GM21515 (cell line): ENCODE results near the gene UBE3D.
"Not testable (repeated sequence)": the region's sequence is repeated elsewhere in the genome, so short reads cannot be mapped to it uniquely, and the experiment has no call there.

ENCODE experiments used
- ATAC-seq: cut with Tn5 transposase; IDR thresholded peaks from one replicate; pipeline ENCODE4 v1.9.1; 2021; ENCODE audit not compliant: unreplicated experiment

Gene UBE3D

GRCh38 chr6:82917346-82918064 lies 148.1 kb downstream of the UBE3D start:
- ATAC-seq = no peak

- no peak for ATAC-seq
Observed at GRCh38 chr6:82915666-82916065, 150.0 kb downstream of the UBE3D start.

GRCh38 chr6:82914511-82914910 lies 151.1 kb downstream of the UBE3D start:
- ATAC-seq = no peak

GRCh38 chr6:82910820-82911219 lies 154.8 kb downstream of the UBE3D start:
- ATAC-seq = no peak

DNA sequence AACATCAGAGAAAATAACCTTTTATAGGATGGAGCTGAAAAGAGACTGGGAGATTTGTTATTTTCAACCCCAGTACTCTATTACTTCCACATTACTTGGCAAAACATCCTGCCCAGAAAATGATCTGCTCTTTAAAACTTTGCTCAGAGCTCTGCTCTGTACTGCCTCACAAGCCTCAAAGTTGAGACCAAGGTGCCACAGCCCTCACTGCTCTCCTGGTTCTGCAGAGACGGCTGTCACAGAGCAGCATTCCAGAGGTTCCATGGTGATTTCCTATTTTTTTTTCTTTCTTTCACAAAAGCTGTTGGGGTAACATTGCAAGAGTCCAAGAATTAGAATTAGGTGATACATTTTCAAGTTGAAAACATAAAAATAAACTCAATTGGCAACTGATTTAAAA lies 155.2 kb downstream of the UBE3D start:
- ATAC-seq = no peak

GRCh38 chr6:82909551-82909950 lies 156.1 kb downstream of the UBE3D start:
- no peak for ATAC-seq

DNA sequence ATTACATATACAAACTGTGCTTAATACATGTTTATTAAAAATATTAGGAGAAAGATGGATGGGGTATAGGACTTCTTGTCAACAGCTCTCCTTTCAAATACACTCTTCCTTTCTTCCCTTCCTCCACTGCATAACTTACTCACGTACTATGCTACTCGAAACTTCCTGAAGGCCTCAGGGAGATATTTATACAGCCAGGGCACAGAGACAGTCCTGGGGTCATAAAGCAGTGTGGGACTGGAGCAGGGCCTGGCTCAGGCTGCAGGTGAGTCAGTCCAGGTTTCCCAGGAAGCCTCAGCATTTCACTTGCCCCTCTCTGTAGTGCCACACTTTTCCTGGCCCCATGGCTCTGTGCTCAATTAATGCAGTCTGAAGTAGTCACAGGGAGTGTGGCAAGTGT lies 157.0 kb downstream of the UBE3D start:
- ATAC-seq = no peak

- no peak for ATAC-seq
Observed at GRCh38 chr6:82906951-82907350, 158.7 kb downstream of the UBE3D start.

GRCh38 chr6:82906489-82906888 lies 159.2 kb downstream of the UBE3D start:
- ATAC-seq = no peak

GRCh38 chr6:82904860-82905259 lies 160.8 kb downstream of the UBE3D start:
- ATAC-seq = no peak

DNA sequence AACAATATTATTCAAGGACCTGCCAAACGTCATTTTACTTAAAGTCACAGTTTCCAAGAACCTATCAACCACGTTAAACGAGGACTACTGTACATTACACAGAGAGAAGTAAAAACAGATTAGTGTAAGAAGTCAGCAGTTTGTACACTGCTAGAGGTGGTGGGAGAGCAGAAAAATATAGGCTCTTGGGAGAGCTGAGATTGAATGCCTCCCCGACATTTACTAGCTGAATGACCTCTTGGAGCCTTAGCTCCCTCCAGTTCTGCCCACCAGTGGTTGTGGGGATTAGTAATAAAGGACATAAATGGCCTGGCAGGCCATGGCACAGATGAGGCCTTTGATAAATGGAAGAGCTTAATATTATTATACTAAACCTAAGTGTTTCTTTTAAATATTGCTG lies 161.4 kb downstream of the UBE3D start:
- no peak for ATAC-seq

DNA sequence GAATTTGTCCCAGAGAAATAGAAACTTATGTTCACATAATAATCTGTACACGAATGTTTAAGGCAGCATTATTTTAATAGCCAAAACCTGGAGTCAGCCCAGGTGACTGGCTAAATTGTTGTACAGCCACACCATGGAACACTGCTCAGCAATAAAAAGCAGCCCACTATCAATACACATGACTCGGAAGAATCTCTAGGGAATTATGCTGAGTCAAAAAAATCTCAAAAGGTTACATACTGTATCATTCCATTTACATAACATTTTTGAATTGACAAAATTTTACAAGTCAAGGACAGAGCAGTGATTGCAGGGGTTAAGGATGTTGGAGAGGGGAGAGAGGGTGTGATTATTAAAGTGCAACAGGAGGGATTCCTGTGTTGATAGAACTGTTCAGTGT lies 163.4 kb downstream of the UBE3D start:
- no peak for ATAC-seq

DNA sequence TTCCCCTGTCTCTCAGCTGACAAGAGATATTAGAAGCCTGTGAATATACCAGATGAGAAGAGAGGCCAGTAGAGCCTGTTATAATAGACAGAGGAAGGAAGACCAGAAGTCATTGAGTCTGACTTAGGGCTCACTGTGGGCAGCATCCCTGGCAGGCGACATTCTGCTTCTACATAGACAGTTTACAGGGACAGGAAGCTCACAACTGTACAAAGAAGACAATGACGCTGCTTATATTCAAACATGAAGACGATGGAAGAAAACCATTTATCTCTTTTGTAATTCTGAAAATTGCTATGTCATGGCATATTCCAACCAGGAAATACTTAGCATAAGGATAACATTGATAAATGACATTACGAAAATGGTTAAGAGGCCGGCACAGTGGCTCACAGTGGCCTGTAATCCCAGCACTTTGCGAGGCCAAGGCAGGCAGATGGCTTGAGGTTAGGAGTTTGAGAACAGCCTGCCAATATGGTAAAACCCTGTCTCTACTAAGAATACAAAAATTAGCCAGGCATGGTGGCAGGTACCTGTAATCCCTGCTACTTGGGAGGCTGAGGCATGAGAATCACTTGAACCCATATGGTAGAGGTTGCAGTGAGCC lies 170.9 kb downstream of the UBE3D start:
- ATAC-seq = no peak

DNA sequence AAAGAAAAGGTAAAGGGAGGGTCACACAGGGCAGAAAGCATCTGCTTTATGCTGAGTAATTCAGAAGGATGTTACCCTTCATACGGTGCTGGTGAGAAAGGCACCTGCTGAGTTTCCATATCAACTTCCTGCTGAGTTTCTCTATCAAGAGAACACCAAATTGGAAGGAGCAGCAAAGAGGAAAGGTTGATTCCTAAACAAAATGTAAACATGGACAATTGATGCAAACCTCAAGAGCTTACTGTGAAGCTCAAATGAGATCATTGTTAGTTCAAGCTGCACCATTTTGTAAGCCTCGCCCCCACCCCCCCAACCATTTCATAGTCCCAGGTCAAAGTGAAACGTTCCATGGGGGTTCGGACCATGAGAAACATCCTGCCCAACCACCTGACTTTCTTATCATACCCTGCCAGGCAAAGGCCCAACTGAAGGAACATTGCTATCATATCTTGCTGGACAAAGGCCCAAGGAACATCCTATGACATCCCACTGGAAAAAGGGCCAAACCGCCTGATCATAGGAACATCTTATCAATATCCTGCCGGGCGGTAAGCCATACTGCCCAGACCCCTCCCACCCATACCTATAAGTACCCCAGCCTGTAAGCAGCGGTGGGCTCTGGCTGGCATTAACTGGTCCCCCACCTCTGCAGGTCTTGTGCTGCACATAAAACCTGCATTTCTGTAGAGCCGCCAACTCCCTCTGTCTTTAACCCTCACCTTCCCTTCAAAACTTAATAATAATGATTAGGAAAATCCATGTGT lies 171.6 kb downstream of the UBE3D start:
- ATAC-seq = no peak

DNA sequence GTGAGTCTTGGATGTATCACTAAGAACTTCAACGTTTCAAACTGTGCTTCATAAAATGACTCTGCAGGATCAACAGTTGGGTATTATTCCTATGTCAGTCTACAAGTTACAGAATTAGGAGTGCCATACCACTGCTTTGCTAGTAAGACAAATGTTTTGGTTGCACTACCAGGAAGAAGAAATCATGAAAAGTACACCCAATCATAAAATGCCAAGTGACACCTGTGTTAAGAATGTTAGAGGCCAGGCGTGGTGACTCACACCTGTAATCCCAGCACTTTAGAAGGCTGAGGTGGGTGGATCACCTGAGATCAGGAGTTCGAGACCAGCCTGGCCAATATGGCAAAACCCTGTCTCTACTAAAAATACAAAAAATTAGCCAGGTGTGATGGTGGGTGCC lies 174.1 kb downstream of the UBE3D start:
- ATAC-seq = not testable (repeated sequence)

- no peak for ATAC-seq
Observed at GRCh38 chr6:82891076-82891475, 174.6 kb downstream of the UBE3D start.

GRCh38 chr6:82890240-82890639 lies 175.4 kb downstream of the UBE3D start:
- ATAC-seq = no peak

DNA sequence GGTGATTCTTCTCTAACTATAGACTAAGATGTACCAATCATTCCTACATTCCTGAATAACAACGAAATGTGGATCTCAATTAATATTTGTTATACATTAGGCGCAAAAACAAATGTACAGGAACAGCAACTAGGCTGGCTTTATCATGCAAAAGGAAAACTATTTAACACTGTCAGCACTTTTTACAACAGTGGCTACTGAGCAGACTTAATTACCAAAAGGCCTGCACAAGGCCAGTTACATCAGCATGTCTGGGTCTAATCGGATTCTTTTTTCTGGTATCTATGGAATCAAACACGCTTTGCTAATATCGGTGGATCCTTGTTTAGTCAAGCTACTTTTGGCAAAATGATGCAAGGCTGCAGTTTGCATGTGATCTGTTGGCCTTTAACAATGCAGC lies 176.5 kb downstream of the UBE3D start:
- ATAC-seq = no peak

- no peak for ATAC-seq
Observed at GRCh38 chr6:82882363-82883023, 183.1 kb downstream of the UBE3D start.

DNA sequence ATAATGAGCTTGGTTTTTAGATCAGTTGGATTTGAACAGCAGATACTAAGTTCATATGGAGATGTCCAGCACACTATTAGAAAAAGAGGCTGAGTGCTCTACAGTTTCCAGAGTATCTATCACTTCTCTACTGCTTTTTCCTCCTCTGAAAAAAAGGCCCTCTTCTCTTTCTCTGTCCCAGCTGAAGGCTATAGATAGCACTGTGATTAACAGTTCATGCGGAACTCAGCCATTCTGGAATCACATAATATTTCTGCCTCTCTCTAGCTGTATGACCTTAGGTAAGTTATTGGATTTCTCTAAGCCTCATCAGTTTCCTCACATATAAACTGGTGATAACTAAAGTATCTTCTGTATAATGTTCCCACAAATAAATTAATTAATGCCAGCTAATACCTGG lies 184.1 kb downstream of the UBE3D start:
- no peak for ATAC-seq

DNA sequence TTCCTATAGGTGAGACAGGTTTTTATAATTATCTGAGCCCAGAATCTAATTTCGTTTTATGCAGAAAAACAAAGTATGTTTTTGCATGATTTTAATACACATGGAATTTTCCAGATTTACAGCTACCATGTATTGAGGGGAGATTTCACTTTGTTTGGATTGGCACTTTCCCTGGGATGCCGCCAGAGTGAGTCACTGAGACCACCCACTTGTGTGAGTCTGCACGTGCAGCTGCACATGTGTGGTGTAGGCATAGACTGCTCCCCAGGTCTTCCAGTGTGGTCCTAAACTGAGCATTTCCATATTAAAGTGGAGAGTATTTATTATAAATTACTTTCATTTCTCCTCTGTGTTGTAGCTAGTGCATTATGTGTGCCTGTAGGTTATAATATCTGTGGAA lies 186.8 kb downstream of the UBE3D start:
- no peak for ATAC-seq
